Thoracic aorta (tissue), 2 donors: ENCODE data around the gene NSRP1. TPM values are rescaled to one million over a fixed set of nuclear protein-coding genes. Genes with fewer than 3 reads are reported as not detected.
"Not testable (repeated sequence)": the region's sequence is repeated elsewhere in the genome, so short reads cannot be mapped to it uniquely, and the experiment has no call there.

Experiments
- ATAC-seq: fragments of 150-250 bp; one replicate; pipeline ENCODE4 v1.8.0; 2017; ENCODE audit warnings: low read depth; ENCODE audit not compliant: insufficient number of reproducible peaks, low FRiP score
- DNase-seq: peaks from one replicate; pipeline ENCODE4 v3.0.0-alpha.2; 2020; ENCODE audit warnings: low spot score
- H3K27ac ChIP-seq, 2 donors: fragments of 200-600 bp; sonication (generic); 1 replicate in 1 of 2; 2 replicates in 1 of 2; pipeline ENCODE4 v1.5.1; 2016; ENCODE audit warnings: mild to moderate bottlenecking in 2 of 2, moderate library complexity in 2 of 2
- H3K27me3 ChIP-seq: fragments of 200-600 bp; sonication (generic); replicated peaks from 2 replicates; pipeline ENCODE4 v1.6.0; 2016; ENCODE audit warnings: mild to moderate bottlenecking; ENCODE audit not compliant: insufficient read depth
- H3K36me3 ChIP-seq: fragments of 200-600 bp; sonication (generic); one replicate; pipeline ENCODE4 v1.5.1; 2016
- H3K4me1 ChIP-seq, 2 donors: fragments of 200-600 bp; sonication (generic); 1 replicate in 1 of 2; 2 replicates in 1 of 2; pipeline versions ENCODE4 v1.5.1 to v1.6.0; 2016; ENCODE audit warnings: low read depth in 2 of 2, mild to moderate bottlenecking in 1 of 2; ENCODE audit not compliant: control insufficient read depth in 1 of 2
- H3K4me3 ChIP-seq: fragments of 200-600 bp; sonication (generic); 2 replicates; pipeline ENCODE4 v1.5.1; 2016; ENCODE audit warnings: mild to moderate bottlenecking
- H3K9me3 ChIP-seq: fragments of 200-600 bp; sonication (generic); 2 replicates; pipeline ENCODE4 v1.5.1; 2016
- total RNA-seq, 2 donors: library from RNA; depleted of rRNA; stranded (reverse); fragments of >200 nt; gene quantifications; one replicate each; pipeline versions ENCODE4 v1.1.0 to v1.2.3, GENCODE V29; 2016
- TF ChIP-seq, protein P1 (sequence below): fragments of 200-600 bp; sonication (generic); IDR thresholded peaks from one replicate; pipeline ENCODE4 v1.5.1; 2019; ENCODE audit warnings: antibody characterized with exemption

The NSRP1 gene
- total RNA-seq, 2 donors from 2014 or later = 32.9 to 58.3 TPM

DNA sequence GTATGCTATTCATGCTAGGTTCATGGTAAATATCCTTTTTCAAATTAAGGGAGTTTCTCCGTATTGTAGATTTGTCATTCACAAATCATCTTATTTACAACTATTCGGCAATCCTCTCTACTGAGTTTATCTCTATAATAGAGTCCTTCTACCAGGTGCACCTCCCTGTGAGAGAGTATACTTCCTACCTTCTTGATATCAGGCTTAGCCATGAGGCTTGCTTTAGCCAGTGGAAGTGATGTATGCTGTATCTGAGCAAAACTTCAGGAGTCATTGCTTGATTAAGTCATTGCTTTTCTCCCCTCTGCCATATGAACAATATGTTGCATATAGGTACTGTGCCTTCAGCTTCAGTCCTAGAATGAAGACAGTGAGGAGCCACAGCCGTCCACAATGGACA is 20.5 kb downstream of the NSRP1 start:
- no peaks in the 10 kb centered on the region for H3K27me3 ChIP-seq
- no peak for ATAC-seq

DNA sequence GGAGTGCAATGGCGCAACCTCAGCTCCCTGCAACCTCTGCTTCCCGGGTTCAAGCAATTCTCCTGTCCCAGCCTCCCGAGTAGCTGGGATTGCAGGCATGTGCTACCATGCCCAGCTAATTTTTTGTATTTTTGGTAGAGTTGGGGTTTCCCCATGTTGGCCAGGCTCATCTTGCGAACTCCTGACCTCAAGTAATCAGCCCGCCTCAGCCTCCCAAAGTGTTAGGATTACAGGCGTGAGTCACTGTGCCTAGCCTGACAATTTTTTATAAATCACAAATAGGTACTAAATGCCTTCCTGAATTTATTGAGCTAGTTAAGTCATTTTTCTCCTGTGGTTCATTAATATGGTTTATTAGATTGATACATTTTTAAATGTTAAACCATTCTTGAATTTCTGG is 31.2 kb downstream of the NSRP1 start:
- not testable (repeated sequence) for H3K4me3 ChIP-seq, H3K27me3 ChIP-seq, ATAC-seq, DNase-seq, H3K4me1 ChIP-seq, H3K27ac ChIP-seq, H3K36me3 ChIP-seq, H3K9me3 ChIP-seq

More for the DNA sequence above, 20.5 kb downstream of the NSRP1 start:
- no peak overlapping the region for H3K27ac ChIP-seq
- DNase-seq = no peak
- H3K9me3 ChIP-seq = no peaks in the 10 kb centered on the region
- TF ChIP-seq, protein P1, sequence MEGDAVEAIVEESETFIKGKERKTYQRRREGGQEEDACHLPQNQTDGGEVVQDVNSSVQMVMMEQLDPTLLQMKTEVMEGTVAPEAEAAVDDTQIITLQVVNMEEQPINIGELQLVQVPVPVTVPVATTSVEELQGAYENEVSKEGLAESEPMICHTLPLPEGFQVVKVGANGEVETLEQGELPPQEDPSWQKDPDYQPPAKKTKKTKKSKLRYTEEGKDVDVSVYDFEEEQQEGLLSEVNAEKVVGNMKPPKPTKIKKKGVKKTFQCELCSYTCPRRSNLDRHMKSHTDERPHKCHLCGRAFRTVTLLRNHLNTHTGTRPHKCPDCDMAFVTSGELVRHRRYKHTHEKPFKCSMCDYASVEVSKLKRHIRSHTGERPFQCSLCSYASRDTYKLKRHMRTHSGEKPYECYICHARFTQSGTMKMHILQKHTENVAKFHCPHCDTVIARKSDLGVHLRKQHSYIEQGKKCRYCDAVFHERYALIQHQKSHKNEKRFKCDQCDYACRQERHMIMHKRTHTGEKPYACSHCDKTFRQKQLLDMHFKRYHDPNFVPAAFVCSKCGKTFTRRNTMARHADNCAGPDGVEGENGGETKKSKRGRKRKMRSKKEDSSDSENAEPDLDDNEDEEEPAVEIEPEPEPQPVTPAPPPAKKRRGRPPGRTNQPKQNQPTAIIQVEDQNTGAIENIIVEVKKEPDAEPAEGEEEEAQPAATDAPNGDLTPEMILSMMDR = no peak
- no peaks in the 10 kb centered on the region for H3K4me1 ChIP-seq
- no peak overlapping the region for H3K4me3 ChIP-seq
- no peaks in the 10 kb centered on the region for H3K36me3 ChIP-seq

DNA sequence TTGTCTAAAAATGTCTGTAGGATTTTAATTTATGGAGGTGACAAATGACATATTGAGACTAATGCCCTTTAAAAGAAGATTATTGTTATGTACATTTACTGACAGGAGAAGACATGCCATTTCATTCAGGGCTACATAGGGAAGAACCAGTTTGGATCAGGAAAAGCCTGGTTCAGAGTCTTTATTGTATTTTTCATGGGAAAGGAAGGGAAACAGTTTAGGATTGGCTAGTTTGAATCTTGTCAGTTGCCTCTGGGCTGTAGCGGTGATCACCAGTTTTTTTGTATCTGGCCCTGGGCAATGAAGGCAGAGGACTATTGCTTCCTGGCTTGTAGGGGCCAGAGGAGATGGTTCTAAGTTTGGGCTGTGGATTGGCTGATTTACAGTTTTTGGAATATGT is 31.8 kb downstream of the NSRP1 start:
- Histone ChIP-seq H3K27ac (no peak overlapping the region), H3K9me3 (no peaks in the 10 kb centered on the region), H3K4me1 (peaks cover 0 to 5% of the 10 kb centered on the region in 2 donors), H3K4me3 (no peak overlapping the region), H3K36me3 (no peaks in the 10 kb centered on the region), H3K27me3 (no peaks in the 10 kb centered on the region)
- TF ChIP-seq, protein P1 = no peak
- ATAC-seq (no peak), DNase-seq (no peak)

DNA sequence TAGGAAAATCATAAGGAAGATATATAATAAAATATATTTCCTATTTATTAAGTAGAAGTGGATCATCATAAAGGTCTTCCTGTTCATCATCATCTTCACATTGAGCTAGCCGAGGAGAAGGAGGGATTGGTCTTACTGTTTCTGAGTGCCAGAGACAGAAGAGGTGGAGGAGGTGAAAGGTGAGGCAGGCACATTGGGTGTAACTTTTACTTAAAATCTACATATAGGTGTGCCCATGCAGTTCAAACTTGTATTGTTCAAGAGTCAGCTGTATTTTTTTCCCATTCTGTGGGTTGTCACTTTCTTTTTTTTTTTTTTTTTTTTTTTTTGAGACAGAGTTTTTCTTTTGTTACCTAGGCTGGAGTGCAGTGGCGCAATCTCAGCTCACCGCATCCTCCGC is 34.9 kb downstream of the NSRP1 start:
- H3K4me1 ChIP-seq = no peaks in the 10 kb centered on the region
- no peak overlapping the region for H3K4me3 ChIP-seq
- ATAC-seq (no peak), DNase-seq (no peak)
- no peak overlapping the region for H3K27ac ChIP-seq
- no peaks in the 10 kb centered on the region for H3K27me3 ChIP-seq
- TF ChIP-seq, protein P1 = no peak
- H3K9me3 ChIP-seq = no peaks in the 10 kb centered on the region
- H3K36me3 ChIP-seq = no peaks in the 10 kb centered on the region

DNA sequence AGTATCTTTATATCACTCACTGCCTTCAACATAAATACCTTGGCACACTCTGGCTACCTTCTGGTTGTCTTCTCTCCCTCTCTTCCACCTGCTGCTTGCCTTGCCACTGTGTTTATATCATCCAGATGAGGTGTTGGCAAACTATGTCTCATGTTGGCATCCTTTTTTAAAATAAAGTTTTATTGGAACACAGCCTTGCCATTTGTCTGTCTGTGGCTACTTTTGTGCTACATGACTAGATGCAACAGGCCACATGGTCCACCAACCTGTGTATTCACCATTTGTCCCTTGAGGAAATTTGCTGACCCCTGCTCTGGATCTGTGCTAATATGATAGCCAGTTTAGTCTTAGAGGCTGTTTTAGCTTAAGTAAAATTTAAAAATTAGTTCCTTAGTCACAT is 36.8 kb downstream of the NSRP1 start:
- Histone ChIP-seq H3K4me1 (no peaks in the 10 kb centered on the region), H3K4me3 (no peak overlapping the region), H3K27me3 (no peaks in the 10 kb centered on the region), H3K27ac (no peak overlapping the region), H3K36me3 (no peaks in the 10 kb centered on the region), H3K9me3 (no peaks in the 10 kb centered on the region)
- TF ChIP-seq, protein P1 = no peak
- ATAC-seq (no peak), DNase-seq (no peak)

DNA sequence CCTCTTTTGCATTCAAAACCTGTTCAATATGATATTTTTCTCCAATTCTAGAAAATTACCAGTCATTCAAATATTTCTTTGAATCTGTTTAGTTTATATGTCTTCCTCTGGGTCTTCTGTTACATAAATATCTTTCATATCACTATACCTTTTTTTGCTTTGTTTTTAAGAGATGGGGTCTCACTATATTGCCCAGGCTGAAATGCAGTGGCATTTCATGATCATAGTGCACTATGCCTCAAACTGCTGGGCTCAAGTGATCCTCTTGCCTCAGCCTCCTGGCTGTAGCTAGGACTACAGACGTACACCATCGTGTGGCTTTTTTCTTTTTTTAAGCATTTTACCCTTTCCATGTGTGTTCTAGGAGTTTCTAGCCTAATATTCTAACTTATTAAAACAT is 38.8 kb downstream of the NSRP1 start:
- Histone ChIP-seq H3K4me3 (no peak overlapping the region), H3K27me3 (no peaks in the 10 kb centered on the region), H3K4me1 (no peaks in the 10 kb centered on the region), H3K27ac (no peak overlapping the region), H3K9me3 (no peaks in the 10 kb centered on the region), H3K36me3 (peaks cover 2% of the 10 kb centered on the region)
- ATAC-seq (no peak), DNase-seq (no peak)
- TF ChIP-seq, protein P1 = no peak
